ENCODE results near the gene TIGD2. TPM values are rescaled to one million over a fixed set of nuclear protein-coding genes. Genes with fewer than 3 reads are reported as not detected.

The TIGD2 gene
- total and polyA plus RNA-seq, 2 donors (not counting 3 experiments of a cell fraction or from before 2014, with no cell fraction given): 1.1 to 5.0 TPM

- no peaks in the 10 kb centered on the region for H3K9me3 ChIP-seq (replicated peaks; ENCODE audit: control insufficient read depth, insufficient read depth, low read length)
- no peaks in the 10 kb centered on the region for H4K20me1 ChIP-seq (replicated peaks; ENCODE audit: control insufficient read depth, extremely low read depth, insufficient read depth, low read length)
- no peak overlapping the region for H3K27ac ChIP-seq (ENCODE audit: insufficient read depth, low read depth, low read length)
- intact Hi-C loops (cut with micrococcal nuclease): loop anchor here (2.0 to 10.0 kb wide), 3 partner anchors 54 to 576 kb away; partner anchors contain the start of gene FAM13A
- POLR2A ChIA-PET: no interaction called here
- CTCF ChIA-PET: interaction anchor here (0.7 kb wide), 1 partner anchor 87 kb away, joined by 4 read pairs; no protein-coding TSS in a partner anchor
- TF ChIP-seq JUN (IDR thresholded peaks at IDR 0.05; ENCODE audit: borderline replicate concordance, insufficient read depth, insufficient read length, low read depth) (no peak), MYC (IDR thresholded peaks at IDR 0.05; ENCODE audit: low read depth, low read length) (no peak), FOS (IDR thresholded peaks at IDR 0.05; ENCODE audit: borderline replicate concordance, insufficient read depth, low read length) (no peak), EZH2 (IDR thresholded peaks at IDR 0.05; ENCODE audit: borderline replicate concordance, low read depth, low read length, severe bottlenecking) (peak; percentile 64), CTCF (IDR thresholded peaks at IDR 0.05; ENCODE audit: extremely low read depth in 1 of 2, insufficient read depth in 1 of 2, low read depth in 1 of 2, low read length in 2 of 2) (no peak), GATA2 (IDR thresholded peaks at IDR 0.05; ENCODE audit: insufficient read depth, insufficient read length, low read depth, low read length) (no peak)
- dilution Hi-C loops (cut with MboI; ENCODE audit: extremely low pct_ligation_motif_present, low sequenced_read_pairs): no loop called here
- DNase-seq (ENCODE audit: low read depth, low spot score) (no peak), FAIRE-seq (no peak)
- H3K79me2 ChIP-seq (ENCODE audit: control insufficient read depth, insufficient read depth, low read length): no peaks in the 10 kb centered on the region
- BruUV-seq (replicated peaks): no TSS peak
- H3K4me3 ChIP-seq (replicated peaks in 1 of 3; ENCODE audit: insufficient read depth in 1 of 3, low read depth in 1 of 3, low read length in 3 of 3): peak overlapping the region in 2 of 3 experiments; percentile 56 to 59
- H2AFZ ChIP-seq (ENCODE audit: low read depth, low read length): peak overlapping the region; percentile 83
- no peaks in the 10 kb centered on the region for H3K36me3 ChIP-seq (ENCODE audit: control insufficient read depth in 2 of 2, extremely low read depth in 1 of 2, insufficient read depth in 2 of 2, low read length in 2 of 2)
- no peaks in the 10 kb centered on the region for H3K9me1 ChIP-seq (replicated peaks; ENCODE audit: control insufficient read depth, extremely low read depth, insufficient read depth, low read length)
- H3K27me3 ChIP-seq (ENCODE audit: control insufficient read depth in 2 of 2, insufficient read depth in 2 of 2, low read length in 2 of 2): peaks cover 12 to 15% of the 10 kb centered on the region in 2 experiments
- H3K4me2 ChIP-seq (ENCODE audit: insufficient read depth, low read length): peak overlapping the region; percentile 56
- H3K9ac ChIP-seq (replicated peaks; ENCODE audit: extremely low read depth, insufficient read depth, low read length): no peak overlapping the region
- peaks cover 13% of the 10 kb centered on the region for H3K4me1 ChIP-seq (ENCODE audit: control insufficient read depth, extremely low read depth, insufficient read depth, low read length)
Measured at GRCh38 chr4:89110541-89110985, 770 bp upstream of the TIGD2 start.
